H1 (cell line): ENCODE measurements around the gene PKD1. TPM values are rescaled to one million over a fixed set of nuclear protein-coding genes. Genes with fewer than 3 reads are reported as not detected.

Experiments
- CTCF ChIA-PET: fragments of 300-600 bp; sonication (Branson Sonifier 250); formaldehyde crosslinking; loops from one replicate; lab custom pipeline; 2021; ENCODE audit not compliant: partially characterized antibody; lab: Charles Lee
- POLR2A ChIA-PET: fragments of 300-600 bp; sonication (Branson Sonifier 250); formaldehyde crosslinking; loops from one replicate; lab custom pipeline; 2021; ENCODE audit warnings: inconsistent platforms; ENCODE audit not compliant: partially characterized antibody; lab: Charles Lee
- DNase-seq, 2 experiments: peaks; one replicate each; pipeline versions ENCODE4 v3.0.0 to v3.0.0-alpha.2; 2010 to 2022; ENCODE audit warnings: low spot score in 2 of 2, low read depth in 1 of 2, mixed read lengths in 1 of 2
- FAIRE-seq: peaks from 2 replicates; lab custom pipeline; 2011; peaks lifted over from hg19 to GRCh38; lab: Jason Lieb, UNC
- H2AFZ ChIP-seq: 2 replicates; pipeline ENCODE4 v1.8.1; 2012; ENCODE audit warnings: low read length, inconsistent platforms
- H2AK5ac ChIP-seq: 2 replicates; pipeline ENCODE4 v1.6.1; 2013; ENCODE audit warnings: low read depth, low read length
- H2BK120ac ChIP-seq: replicated peaks from 2 replicates; pipeline ENCODE3; 2013; ENCODE audit warnings: low read depth, low read length, inconsistent platforms
- H2BK12ac ChIP-seq: 2 replicates; pipeline ENCODE4 v1.6.1; 2013; ENCODE audit warnings: low read depth, low read length
- H2BK15ac ChIP-seq: 2 replicates; pipeline ENCODE4 v1.6.1; 2013; ENCODE audit warnings: low read length
- H2BK20ac ChIP-seq: 2 replicates; pipeline ENCODE4 v1.6.1; 2013; ENCODE audit warnings: low read length
- H2BK5ac ChIP-seq: 2 replicates; pipeline ENCODE4 v1.6.1; 2013; ENCODE audit warnings: low read depth, low read length
- H3K14ac ChIP-seq: 2 replicates; pipeline ENCODE4 v1.6.1; 2013; ENCODE audit warnings: inconsistent platforms; ENCODE audit not compliant: insufficient read length
- H3K18ac ChIP-seq: 2 replicates; pipeline ENCODE4 v1.6.1; 2013; ENCODE audit warnings: low read length; ENCODE audit errors: extremely low read depth
- H3K23ac ChIP-seq: 2 replicates; pipeline ENCODE4 v1.6.1; 2013; ENCODE audit warnings: inconsistent platforms; ENCODE audit not compliant: insufficient read length
- H3K23me2 ChIP-seq: 2 replicates; pipeline ENCODE4 v1.6.1; 2013; ENCODE audit warnings: low read depth, low read length
- H3K27ac ChIP-seq: 2 replicates; pipeline ENCODE4 v1.6.1; 2011; ENCODE audit warnings: low read depth, low read length, inconsistent platforms
- H3K27me3 ChIP-seq, 4 experiments: replicated peaks in 1 of 4; 1 replicate in 1 of 4; 2 replicates in 3 of 4; pipeline versions ENCODE4 v1.6.1 to v1.8.1; 2011 to 2013; ENCODE audit warnings: low read length in 3 of 4, mild to moderate bottlenecking in 3 of 4, inconsistent platforms in 2 of 4, mixed read lengths in 2 of 4, moderate library complexity in 1 of 4; ENCODE audit not compliant: control insufficient read depth in 3 of 4, insufficient read depth in 3 of 4; ENCODE audit errors: extremely low read depth in 1 of 4
- H3K36me3 ChIP-seq, 4 experiments: 2 replicates each; pipeline versions ENCODE4 v1.6.1 to v1.8.1; 2011 to 2013; ENCODE audit warnings: mild to moderate bottlenecking in 4 of 4, low read length in 3 of 4, moderate library complexity in 2 of 4, control low read depth in 1 of 4, inconsistent platforms in 1 of 4; ENCODE audit not compliant: insufficient read depth in 4 of 4, control insufficient read depth in 2 of 4
- H3K4ac ChIP-seq: replicated peaks from 2 replicates; pipeline ENCODE3; 2013; ENCODE audit warnings: low read length, low read depth, mixed read lengths, inconsistent platforms; ENCODE audit not compliant: insufficient read length
- H3K4me1 ChIP-seq, 4 experiments: replicated peaks in 1 of 4; 1 replicate in 1 of 4; 2 replicates in 3 of 4; pipeline versions ENCODE4 v1.6.1 to v1.8.1; 2011 to 2013; ENCODE audit warnings: low read length in 3 of 4, inconsistent platforms in 2 of 4, mixed read lengths in 1 of 4; ENCODE audit not compliant: insufficient read depth in 4 of 4, control insufficient read depth in 3 of 4
- H3K4me2 ChIP-seq, 2 experiments: 2 replicates each; pipeline versions ENCODE4 v1.6.1 to v1.8.1; 2011 to 2013; ENCODE audit warnings: low read depth in 2 of 2, low read length in 2 of 2, control low read depth in 1 of 2, inconsistent platforms in 1 of 2, mild to moderate bottlenecking in 1 of 2; ENCODE audit not compliant: insufficient read depth in 1 of 2
- H3K4me3 ChIP-seq, 4 experiments: fragments of 200-600, 300-600 bp in 1 of 4; sonication (generic), shearing (Covaris generic), sonication (Bioruptor Twin) in 1 of 4; 2 replicates each; pipeline versions ENCODE4 v1.5.1 to v1.8.1; 2011 to 2016; ENCODE audit warnings: low read length in 4 of 4, low read depth in 3 of 4, control low read depth in 2 of 4, inconsistent platforms in 2 of 4, mild to moderate bottlenecking in 2 of 4, mixed read lengths in 1 of 4, moderate library complexity in 1 of 4; ENCODE audit not compliant: insufficient read depth in 2 of 4; ENCODE audit errors: extremely low read depth in 1 of 4
- H3K56ac ChIP-seq: replicated peaks from 2 replicates; pipeline ENCODE3; 2013; ENCODE audit warnings: low read depth, mild to moderate bottlenecking, mixed read lengths, low read length, inconsistent platforms; ENCODE audit not compliant: insufficient read length
- H3K79me1 ChIP-seq: 2 replicates; pipeline ENCODE4 v1.6.1; 2013; ENCODE audit warnings: low read depth, low read length, control low read depth
- H3K79me2 ChIP-seq, 2 experiments: 2 replicates each; pipeline versions ENCODE4 v1.6.1 to v1.8.1; 2012 to 2013; ENCODE audit warnings: low read length in 2 of 2, mild to moderate bottlenecking in 2 of 2, inconsistent platforms in 1 of 2; ENCODE audit not compliant: insufficient read depth in 2 of 2, control insufficient read depth in 1 of 2
- H3K9ac ChIP-seq, 4 experiments: replicated peaks in 1 of 4; 1 replicate in 1 of 4; 2 replicates in 3 of 4; pipeline versions ENCODE4 v1.6.1 to v1.8.1; 2011 to 2013; ENCODE audit warnings: low read depth in 3 of 4, low read length in 3 of 4, control low read depth in 2 of 4, mild to moderate bottlenecking in 2 of 4, moderate library complexity in 2 of 4, inconsistent platforms in 1 of 4; ENCODE audit errors: extremely low read depth in 1 of 4
- H3K9me3 ChIP-seq, 2 experiments: 2 replicates each; pipeline versions ENCODE4 v1.6.1 to v1.8.1; 2012 to 2013; ENCODE audit warnings: mild to moderate bottlenecking in 2 of 2, moderate library complexity in 2 of 2, control low read depth in 1 of 2, inconsistent platforms in 1 of 2, low read depth in 1 of 2, low read length in 1 of 2, mixed read lengths in 1 of 2; ENCODE audit not compliant: insufficient read depth in 2 of 2
- H4K20me1 ChIP-seq, 2 experiments: replicated peaks in 1 of 2; 2 replicates each; pipeline versions ENCODE3 to v1.8.1; 2011 to 2013; ENCODE audit warnings: inconsistent platforms in 2 of 2, low read length in 2 of 2, mild to moderate bottlenecking in 1 of 2; ENCODE audit not compliant: insufficient read depth in 2 of 2, control insufficient read depth in 1 of 2
- H4K5ac ChIP-seq: 2 replicates; pipeline ENCODE4 v1.6.1; 2013; ENCODE audit warnings: low read length, low read depth, mixed read lengths, inconsistent platforms; ENCODE audit not compliant: insufficient read length
- H4K8ac ChIP-seq: 2 replicates; pipeline ENCODE4 v1.8.0; 2013; ENCODE audit warnings: mild to moderate bottlenecking, moderate library complexity, low read length, inconsistent platforms; ENCODE audit not compliant: insufficient read depth; ENCODE audit errors: extremely low read depth
- H4K91ac ChIP-seq: replicated peaks from 2 replicates; pipeline ENCODE3; 2013; ENCODE audit warnings: low read length, mixed read lengths, inconsistent platforms; ENCODE audit not compliant: insufficient read length
- CREB1 ChIP-seq: IDR thresholded peaks from 2 replicates; pipeline ENCODE4 v1.6.1; 2012; ENCODE audit warnings: inconsistent platforms
- CTBP2 ChIP-seq: IDR thresholded peaks from 2 replicates; pipeline ENCODE4 v1.7.0; 2011; ENCODE audit warnings: borderline replicate concordance, mild to moderate bottlenecking, moderate library complexity, mixed read lengths, low read length; ENCODE audit not compliant: insufficient read depth, insufficient read length
- KDM4A ChIP-seq: IDR thresholded peaks from one replicate; pipeline ENCODE4 v1.7.1; 2012; ENCODE audit warnings: low read depth, mild to moderate bottlenecking, moderate library complexity, low read length, inconsistent platforms; ENCODE audit not compliant: severe bottlenecking
- MAFK ChIP-seq: IDR thresholded peaks from 2 replicates; pipeline ENCODE4 v1.6.1; 2012; ENCODE audit warnings: low read depth, mild to moderate bottlenecking, improper control_type of control experiment, low read length
- NANOG ChIP-seq: IDR thresholded peaks from 2 replicates; pipeline ENCODE4 v1.6.1; 2011; ENCODE audit warnings: low read length, low read depth, mild to moderate bottlenecking, inconsistent platforms; ENCODE audit not compliant: insufficient read depth, poor library complexity, severe bottlenecking
- NRF1 ChIP-seq: IDR thresholded peaks from 2 replicates; pipeline ENCODE4 v1.6.1; 2011; ENCODE audit warnings: mild to moderate bottlenecking, low read depth, low read length, improper control_type of control experiment
- POU5F1 ChIP-seq: IDR thresholded peaks from 2 replicates; pipeline ENCODE4 v1.6.1; 2011; ENCODE audit warnings: low read depth, mild to moderate bottlenecking, low read length, moderate library complexity
- RXRA ChIP-seq: IDR thresholded peaks from 2 replicates; pipeline ENCODE4 v1.6.1; 2011; ENCODE audit warnings: low read depth, mild to moderate bottlenecking, low read length, moderate library complexity; ENCODE audit not compliant: insufficient read depth
- SIN3A ChIP-seq, 2 experiments: IDR thresholded peaks in 1 of 2; conservative IDR thresholded peaks in 1 of 2; 2 replicates each; pipeline ENCODE4 v1.6.1; 2011 to 2012; ENCODE audit warnings: low read length in 2 of 2, improper control_type of control experiment in 1 of 2, low read depth in 1 of 2, mild to moderate bottlenecking in 1 of 2
- SP4 ChIP-seq: IDR thresholded peaks from 2 replicates; pipeline ENCODE4 v1.6.1; 2012; ENCODE audit warnings: low read length, inconsistent platforms
- SRF ChIP-seq: IDR thresholded peaks from 2 replicates; pipeline ENCODE4 v1.6.1; 2011; ENCODE audit warnings: mild to moderate bottlenecking, low read depth, low read length, moderate library complexity
- TEAD4 ChIP-seq: IDR thresholded peaks from 2 replicates; pipeline ENCODE4 v1.6.1; 2012; ENCODE audit warnings: low read depth, low read length, inconsistent platforms, mixed read lengths
- ZNF274 ChIP-seq: IDR thresholded peaks from 2 replicates; pipeline ENCODE4 v1.7.0; 2012; ENCODE audit warnings: low read length, borderline replicate concordance; ENCODE audit errors: extremely low read depth
- WGBS, 2 experiments: shearing (Covaris generic) in 1 of 2; methylation state at CpG; one replicate each; pipeline versions ENCODE4 v1.1.6 to v1.1.7; 2013 to 2015; ENCODE audit warnings: low lambda C conversion rate in 2 of 2, mixed read lengths in 2 of 2, inconsistent platforms in 1 of 2, low coverage in 1 of 2, missing lambda C conversion rate in 1 of 2; ENCODE audit not compliant: insufficient replicate concordance in 2 of 2, insufficient coverage in 1 of 2, insufficient read length in 1 of 2; ENCODE audit errors: extremely low coverage in 1 of 2, missing lambda C conversion rate in 1 of 2; 5-methylcytosine and 5-hydroxymethylcytosine counted together
- polyA plus RNA-seq, 7 experiments: library from polyadenylated mRNA; depleted of rRNA in 3 of 7; stranded (reverse) in 5 of 7; unstranded in 2 of 7; fragments of >200 nt in 5 of 7; fragments of 200-250 nt in 2 of 7; gene quantifications; 1 replicate in 5 of 7; 2 replicates in 1 of 7; 4 replicates in 1 of 7; pipeline versions ENCODE4 v1.2.1 to v1.2.3, GENCODE V29; 2011 to 2013; ENCODE audit warnings: missing spikeins in 2 of 7, mixed read lengths in 2 of 7
- total RNA-seq: library from RNA; stranded (reverse); fragmentation: NEBNext Ultra II Directional; extraction: Animal tissue kit (Norgen Biotek cat#: 25700); gene quantifications from 2 replicates; pipeline ENCODE4 v1.2.1, GENCODE V29; 2021

Gene PKD1
- total and polyA plus RNA-seq, 2 of the 8 experiments (the other 6 are each of a cell fraction or from before 2014, with no cell fraction given) = 40.6 to 52.7 TPM

- no peaks in the 10 kb centered on the region for H3K27me3 ChIP-seq
- H4K91ac ChIP-seq = no peak overlapping the region
- DNase-seq (no peak), FAIRE-seq (no peak)
- no peak overlapping the region for H3K27ac ChIP-seq
- H3K4me1 ChIP-seq = no peaks in the 10 kb centered on the region; a peak in 1 of 7 replicates
- no peak overlapping the region for H4K5ac ChIP-seq
- TF ChIP-seq SIN3A (conservative IDR thresholded peaks at IDR 0.05 in 1 of 2, IDR thresholded peaks at IDR 0.05 in 1 of 2; ENCODE audit: low read depth in 1 of 2, low read length in 2 of 2) = no peak
- TF ChIP-seq KDM4A = no peak
- no peak for TF ChIP-seq MAFK
- TF ChIP-seq CTBP2 = no peak
- TF ChIP-seq TEAD4 = no peak
- TF ChIP-seq NRF1 = no peak
- no peak for TF ChIP-seq SRF
- TF ChIP-seq CREB1 = no peak
- no peak for TF ChIP-seq SP4
- no peak for TF ChIP-seq POU5F1
- no peak for TF ChIP-seq RXRA
- TF ChIP-seq ZNF274 = no peak
- no peak for TF ChIP-seq NANOG
- no peak overlapping the region for H3K4me2 ChIP-seq
- no peak overlapping the region for H3K4me3 ChIP-seq
- H3K9me3 ChIP-seq = no peaks in the 10 kb centered on the region
- no peak overlapping the region for H2BK120ac ChIP-seq
- no peak overlapping the region for H3K4ac ChIP-seq
- no peak overlapping the region for H3K18ac ChIP-seq
- no peak overlapping the region for H3K9ac ChIP-seq
- 80% methylated on average over 3 of the region's 4 CpGs; no CpG with 5 or more reads in 1 of the 2 experiments for WGBS, 2 experiments
- H3K36me3 ChIP-seq = peaks cover 24 to 68% (median 36%) of the 10 kb centered on the region in 4 experiments
- H2BK5ac ChIP-seq = no peak overlapping the region
- H3K79me1 ChIP-seq = no peaks in the 10 kb centered on the region
- no peak overlapping the region for H2BK12ac ChIP-seq
- peaks cover 2 to 29% of the 10 kb centered on the region in 2 experiments for H4K20me1 ChIP-seq
- no peaks in the 10 kb centered on the region for H3K79me2 ChIP-seq
- H2BK20ac ChIP-seq = no peak overlapping the region
- H3K23me2 ChIP-seq = no peaks in the 10 kb centered on the region; the same call in 1 of the 2 replicates
- no peak overlapping the region for H3K56ac ChIP-seq
- ChIA-PET POLR2A (interaction anchor here (1.3 to 13.5 kb wide), 2 partner anchors 17 to 21 kb away, joined by 3 to 312 read pairs; partner anchors contain the start of gene TRAF7), CTCF (no interaction called here)
- no peak overlapping the region for H2BK15ac ChIP-seq
- no peak overlapping the region for H4K8ac ChIP-seq
- no peak overlapping the region for H3K23ac ChIP-seq
- no peak overlapping the region for H3K14ac ChIP-seq
- no peak overlapping the region for H2AK5ac ChIP-seq
- H2AFZ ChIP-seq = no peak overlapping the region
Measured at GRCh38 chr16:2173916-2174315, 38.2 kb upstream of the PKD1 start.
